H1 (cell line): ENCODE measurements around the gene TIAM2. TPM values are rescaled to one million over a fixed set of nuclear protein-coding genes. Genes with fewer than 3 reads are reported as not detected.

ENCODE experiments used
- CEBPB ChIP-seq: IDR thresholded peaks from 2 replicates; pipeline ENCODE4 v1.6.1; 2012; ENCODE audit warnings: low read depth, low read length
- POU5F1 ChIP-seq: IDR thresholded peaks from 2 replicates; pipeline ENCODE4 v1.6.1; 2011; ENCODE audit warnings: low read depth, mild to moderate bottlenecking, low read length, moderate library complexity
- USF2 ChIP-seq: IDR thresholded peaks from 2 replicates; pipeline ENCODE4 v1.6.1; 2011; ENCODE audit warnings: low read length, improper control_type of control experiment
- ZNF274 ChIP-seq: IDR thresholded peaks from 2 replicates; pipeline ENCODE4 v1.7.0; 2012; ENCODE audit warnings: low read length, borderline replicate concordance; ENCODE audit errors: extremely low read depth
- polyA plus RNA-seq, 7 experiments: library from polyadenylated mRNA; depleted of rRNA in 3 of 7; stranded (reverse) in 5 of 7; unstranded in 2 of 7; fragments of >200 nt in 5 of 7; fragments of 200-250 nt in 2 of 7; gene quantifications; 1 replicate in 5 of 7; 2 replicates in 1 of 7; 4 replicates in 1 of 7; pipeline versions ENCODE4 v1.2.1 to v1.2.3, GENCODE V29; 2011 to 2013; ENCODE audit warnings: missing spikeins in 2 of 7, mixed read lengths in 2 of 7
- total RNA-seq: library from RNA; stranded (reverse); fragmentation: NEBNext Ultra II Directional; extraction: Animal tissue kit (Norgen Biotek cat#: 25700); gene quantifications from 2 replicates; pipeline ENCODE4 v1.2.1, GENCODE V29; 2021
- TF ChIP-seq, protein P1 (sequence below): fragments of 300-600 bp; sonication (generic); IDR thresholded peaks from 2 replicates; pipeline ENCODE4 v1.7.1; 2012; ENCODE audit warnings: low read length, moderate library complexity, mild to moderate bottlenecking, inconsistent platforms; ENCODE audit not compliant: insufficient replicate concordance

TIAM2 gene
- total and polyA plus RNA-seq, 2 of the 8 experiments (the other 6 are each of a cell fraction or from before 2014, with no cell fraction given), result 7.4 to 23.9 TPM

- TF ChIP-seq, protein P1, sequence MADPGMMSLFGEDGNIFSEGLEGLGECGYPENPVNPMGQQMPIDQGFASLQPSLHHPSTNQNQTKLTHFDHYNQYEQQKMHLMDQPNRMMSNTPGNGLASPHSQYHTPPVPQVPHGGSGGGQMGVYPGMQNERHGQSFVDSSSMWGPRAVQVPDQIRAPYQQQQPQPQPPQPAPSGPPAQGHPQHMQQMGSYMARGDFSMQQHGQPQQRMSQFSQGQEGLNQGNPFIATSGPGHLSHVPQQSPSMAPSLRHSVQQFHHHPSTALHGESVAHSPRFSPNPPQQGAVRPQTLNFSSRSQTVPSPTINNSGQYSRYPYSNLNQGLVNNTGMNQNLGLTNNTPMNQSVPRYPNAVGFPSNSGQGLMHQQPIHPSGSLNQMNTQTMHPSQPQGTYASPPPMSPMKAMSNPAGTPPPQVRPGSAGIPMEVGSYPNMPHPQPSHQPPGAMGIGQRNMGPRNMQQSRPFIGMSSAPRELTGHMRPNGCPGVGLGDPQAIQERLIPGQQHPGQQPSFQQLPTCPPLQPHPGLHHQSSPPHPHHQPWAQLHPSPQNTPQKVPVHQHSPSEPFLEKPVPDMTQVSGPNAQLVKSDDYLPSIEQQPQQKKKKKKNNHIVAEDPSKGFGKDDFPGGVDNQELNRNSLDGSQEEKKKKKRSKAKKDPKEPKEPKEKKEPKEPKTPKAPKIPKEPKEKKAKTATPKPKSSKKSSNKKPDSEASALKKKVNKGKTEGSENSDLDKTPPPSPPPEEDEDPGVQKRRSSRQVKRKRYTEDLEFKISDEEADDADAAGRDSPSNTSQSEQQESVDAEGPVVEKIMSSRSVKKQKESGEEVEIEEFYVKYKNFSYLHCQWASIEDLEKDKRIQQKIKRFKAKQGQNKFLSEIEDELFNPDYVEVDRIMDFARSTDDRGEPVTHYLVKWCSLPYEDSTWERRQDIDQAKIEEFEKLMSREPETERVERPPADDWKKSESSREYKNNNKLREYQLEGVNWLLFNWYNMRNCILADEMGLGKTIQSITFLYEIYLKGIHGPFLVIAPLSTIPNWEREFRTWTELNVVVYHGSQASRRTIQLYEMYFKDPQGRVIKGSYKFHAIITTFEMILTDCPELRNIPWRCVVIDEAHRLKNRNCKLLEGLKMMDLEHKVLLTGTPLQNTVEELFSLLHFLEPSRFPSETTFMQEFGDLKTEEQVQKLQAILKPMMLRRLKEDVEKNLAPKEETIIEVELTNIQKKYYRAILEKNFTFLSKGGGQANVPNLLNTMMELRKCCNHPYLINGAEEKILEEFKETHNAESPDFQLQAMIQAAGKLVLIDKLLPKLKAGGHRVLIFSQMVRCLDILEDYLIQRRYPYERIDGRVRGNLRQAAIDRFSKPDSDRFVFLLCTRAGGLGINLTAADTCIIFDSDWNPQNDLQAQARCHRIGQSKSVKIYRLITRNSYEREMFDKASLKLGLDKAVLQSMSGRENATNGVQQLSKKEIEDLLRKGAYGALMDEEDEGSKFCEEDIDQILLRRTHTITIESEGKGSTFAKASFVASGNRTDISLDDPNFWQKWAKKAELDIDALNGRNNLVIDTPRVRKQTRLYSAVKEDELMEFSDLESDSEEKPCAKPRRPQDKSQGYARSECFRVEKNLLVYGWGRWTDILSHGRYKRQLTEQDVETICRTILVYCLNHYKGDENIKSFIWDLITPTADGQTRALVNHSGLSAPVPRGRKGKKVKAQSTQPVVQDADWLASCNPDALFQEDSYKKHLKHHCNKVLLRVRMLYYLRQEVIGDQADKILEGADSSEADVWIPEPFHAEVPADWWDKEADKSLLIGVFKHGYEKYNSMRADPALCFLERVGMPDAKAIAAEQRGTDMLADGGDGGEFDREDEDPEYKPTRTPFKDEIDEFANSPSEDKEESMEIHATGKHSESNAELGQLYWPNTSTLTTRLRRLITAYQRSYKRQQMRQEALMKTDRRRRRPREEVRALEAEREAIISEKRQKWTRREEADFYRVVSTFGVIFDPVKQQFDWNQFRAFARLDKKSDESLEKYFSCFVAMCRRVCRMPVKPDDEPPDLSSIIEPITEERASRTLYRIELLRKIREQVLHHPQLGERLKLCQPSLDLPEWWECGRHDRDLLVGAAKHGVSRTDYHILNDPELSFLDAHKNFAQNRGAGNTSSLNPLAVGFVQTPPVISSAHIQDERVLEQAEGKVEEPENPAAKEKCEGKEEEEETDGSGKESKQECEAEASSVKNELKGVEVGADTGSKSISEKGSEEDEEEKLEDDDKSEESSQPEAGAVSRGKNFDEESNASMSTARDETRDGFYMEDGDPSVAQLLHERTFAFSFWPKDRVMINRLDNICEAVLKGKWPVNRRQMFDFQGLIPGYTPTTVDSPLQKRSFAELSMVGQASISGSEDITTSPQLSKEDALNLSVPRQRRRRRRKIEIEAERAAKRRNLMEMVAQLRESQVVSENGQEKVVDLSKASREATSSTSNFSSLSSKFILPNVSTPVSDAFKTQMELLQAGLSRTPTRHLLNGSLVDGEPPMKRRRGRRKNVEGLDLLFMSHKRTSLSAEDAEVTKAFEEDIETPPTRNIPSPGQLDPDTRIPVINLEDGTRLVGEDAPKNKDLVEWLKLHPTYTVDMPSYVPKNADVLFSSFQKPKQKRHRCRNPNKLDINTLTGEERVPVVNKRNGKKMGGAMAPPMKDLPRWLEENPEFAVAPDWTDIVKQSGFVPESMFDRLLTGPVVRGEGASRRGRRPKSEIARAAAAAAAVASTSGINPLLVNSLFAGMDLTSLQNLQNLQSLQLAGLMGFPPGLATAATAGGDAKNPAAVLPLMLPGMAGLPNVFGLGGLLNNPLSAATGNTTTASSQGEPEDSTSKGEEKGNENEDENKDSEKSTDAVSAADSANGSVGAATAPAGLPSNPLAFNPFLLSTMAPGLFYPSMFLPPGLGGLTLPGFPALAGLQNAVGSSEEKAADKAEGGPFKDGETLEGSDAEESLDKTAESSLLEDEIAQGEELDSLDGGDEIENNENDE, result no peak
- no peak for TF ChIP-seq USF2
- TF ChIP-seq ZNF274, result no peak
- no peak for TF ChIP-seq POU5F1
- TF ChIP-seq CEBPB, result no peak
Measured at GRCh38 chr6:155014137-155014536, 19.0 kb downstream of the TIAM2 start (continued).
